Astrocyte of the cerebellum (primary cell): Measurements from ENCODE around the gene GSAP.

Source experiments
- DNase-seq: peaks from one replicate; pipeline ENCODE4 v3.0.0-alpha.2; 2011; ENCODE audit warnings: low read depth
- H3K4me3 ChIP-seq: 2 replicates; pipeline ENCODE4 v1.5.1; 2011; ENCODE audit warnings: mild to moderate bottlenecking, low read depth, low read length, moderate library complexity
- in situ Hi-C: cut with HindIII; loops from 2 replicates; pipeline ENCODE4 v1.10.0; 2017; ENCODE audit warnings: low sequenced_read_pairs
- TF ChIP-seq, protein P1 (sequence below): IDR thresholded peaks from 2 replicates; pipeline ENCODE4 v1.5.1; 2012; ENCODE audit warnings: low read length, low read depth, moderate library complexity, mild to moderate bottlenecking; ENCODE audit errors: missing control alignments

The GSAP gene

DNA sequence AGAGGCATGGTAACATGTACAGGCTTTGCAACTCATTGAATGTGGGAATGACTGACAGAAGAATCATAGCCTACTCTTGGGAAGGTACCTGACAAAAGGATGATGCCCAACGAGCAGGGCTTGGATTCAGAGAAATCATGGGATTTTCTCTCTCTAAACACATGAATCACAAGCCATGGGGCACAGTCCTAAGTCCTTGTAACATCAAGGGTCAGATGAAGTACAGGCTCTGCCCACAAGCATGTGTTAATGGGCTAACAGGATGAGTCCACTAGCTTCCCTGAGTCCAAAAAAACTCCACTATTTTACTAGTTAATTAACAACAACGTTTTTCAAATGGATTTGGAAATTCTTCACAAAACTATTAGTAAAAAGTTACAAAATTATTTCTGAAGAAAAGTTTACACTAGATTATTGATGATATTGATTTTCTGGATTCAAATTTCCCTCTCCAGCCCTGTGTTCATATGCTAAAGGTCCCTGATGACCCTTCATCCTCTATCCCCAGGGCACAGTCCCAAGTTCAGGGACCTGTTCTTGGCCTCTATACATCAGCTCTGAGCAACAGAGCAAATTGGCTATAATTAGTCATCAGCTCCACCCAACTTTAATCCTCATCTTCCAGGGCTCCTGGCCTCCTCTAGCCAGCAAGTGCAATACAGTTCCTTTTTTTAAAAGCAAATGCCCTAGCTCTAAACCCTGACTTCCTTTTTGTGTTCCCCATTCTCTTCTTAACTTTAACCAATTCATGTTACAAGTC is 99.8 kb downstream of the GSAP start:
- in situ Hi-C loops, result no loop called here
- no peak overlapping the region for H3K4me3 ChIP-seq
- TF ChIP-seq, protein P1, sequence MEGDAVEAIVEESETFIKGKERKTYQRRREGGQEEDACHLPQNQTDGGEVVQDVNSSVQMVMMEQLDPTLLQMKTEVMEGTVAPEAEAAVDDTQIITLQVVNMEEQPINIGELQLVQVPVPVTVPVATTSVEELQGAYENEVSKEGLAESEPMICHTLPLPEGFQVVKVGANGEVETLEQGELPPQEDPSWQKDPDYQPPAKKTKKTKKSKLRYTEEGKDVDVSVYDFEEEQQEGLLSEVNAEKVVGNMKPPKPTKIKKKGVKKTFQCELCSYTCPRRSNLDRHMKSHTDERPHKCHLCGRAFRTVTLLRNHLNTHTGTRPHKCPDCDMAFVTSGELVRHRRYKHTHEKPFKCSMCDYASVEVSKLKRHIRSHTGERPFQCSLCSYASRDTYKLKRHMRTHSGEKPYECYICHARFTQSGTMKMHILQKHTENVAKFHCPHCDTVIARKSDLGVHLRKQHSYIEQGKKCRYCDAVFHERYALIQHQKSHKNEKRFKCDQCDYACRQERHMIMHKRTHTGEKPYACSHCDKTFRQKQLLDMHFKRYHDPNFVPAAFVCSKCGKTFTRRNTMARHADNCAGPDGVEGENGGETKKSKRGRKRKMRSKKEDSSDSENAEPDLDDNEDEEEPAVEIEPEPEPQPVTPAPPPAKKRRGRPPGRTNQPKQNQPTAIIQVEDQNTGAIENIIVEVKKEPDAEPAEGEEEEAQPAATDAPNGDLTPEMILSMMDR, result no peak
- no peak for DNase-seq

DNA sequence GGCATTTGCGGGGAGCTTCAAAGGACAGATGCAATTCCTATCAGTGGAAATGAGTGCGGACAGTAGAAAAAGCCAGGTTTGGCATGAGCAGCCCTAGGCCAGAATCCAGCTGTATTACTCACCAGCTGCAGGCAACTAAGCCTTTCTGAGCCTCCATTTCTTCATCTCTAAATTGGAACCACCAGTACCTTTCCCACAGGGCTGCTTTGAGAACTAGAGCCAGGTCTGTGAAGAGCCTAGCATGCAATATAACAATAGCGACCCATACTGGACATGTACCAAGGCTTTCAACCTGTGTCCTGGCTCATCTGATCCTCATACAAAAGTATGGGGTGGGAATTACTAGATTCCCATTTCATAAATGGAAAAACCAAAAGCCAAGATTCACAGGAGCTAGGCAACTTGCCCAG is 101.0 kb downstream of the GSAP start:
- no peak for DNase-seq
- TF ChIP-seq, protein P1, result no peak
- no peak overlapping the region for H3K4me3 ChIP-seq
- in situ Hi-C loops, result no loop called here

DNA sequence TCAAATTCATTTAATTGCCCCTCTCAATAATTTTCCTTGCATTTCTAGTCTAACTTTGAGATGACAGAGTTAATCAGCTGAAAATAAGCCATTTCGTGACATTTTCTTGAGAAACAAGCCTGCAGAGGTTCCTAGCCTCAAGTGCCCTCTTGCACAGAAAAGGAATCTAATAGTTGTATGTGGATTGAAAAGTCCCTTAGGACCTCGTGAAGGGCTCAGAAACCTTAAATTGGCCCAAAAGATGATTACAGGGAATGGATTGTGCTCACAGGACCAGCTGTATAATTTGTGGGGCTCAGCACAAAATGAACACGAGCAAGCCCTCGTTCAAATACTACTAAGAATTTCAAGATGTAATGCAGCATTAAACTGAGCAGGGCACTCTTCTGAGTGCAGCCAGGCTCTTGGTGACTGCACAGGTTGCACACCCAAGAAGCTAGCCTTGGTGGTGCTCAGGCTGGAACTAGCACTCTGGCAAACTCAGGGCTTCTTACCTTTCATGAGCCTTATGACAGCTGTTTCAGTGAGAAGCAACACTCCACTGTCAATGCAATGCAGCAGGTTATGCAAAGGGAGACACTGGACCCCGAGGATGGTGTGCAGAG is 102.2 kb downstream of the GSAP start:
- TF ChIP-seq, protein P1, result no peak
- no peak for DNase-seq
- in situ Hi-C loops, result no loop called here
- no peak overlapping the region for H3K4me3 ChIP-seq

DNA sequence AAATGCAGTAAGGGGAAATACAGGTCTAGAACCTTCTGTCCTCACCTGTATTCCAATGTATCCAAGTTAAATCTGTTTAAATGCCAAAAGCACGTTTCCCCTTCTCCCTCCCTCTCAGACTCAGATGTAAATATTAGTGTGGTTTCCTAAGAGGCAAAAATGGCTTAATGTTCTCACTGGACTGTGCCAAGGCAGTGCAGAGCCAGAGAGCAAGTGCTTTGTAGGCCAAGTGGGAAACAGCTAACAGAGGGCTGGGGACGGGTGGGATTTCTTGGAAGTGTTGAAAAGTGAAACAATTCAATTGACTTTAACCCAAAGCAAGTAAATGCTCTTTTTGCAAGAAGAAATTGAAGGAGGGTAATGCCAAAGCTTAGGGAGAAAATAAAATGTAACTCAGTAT is 103.1 kb downstream of the GSAP start:
- TF ChIP-seq, protein P1, result no peak
- H3K4me3 ChIP-seq, result no peak overlapping the region
- in situ Hi-C loops, result no loop called here
- DNase-seq, result no peak

DNA sequence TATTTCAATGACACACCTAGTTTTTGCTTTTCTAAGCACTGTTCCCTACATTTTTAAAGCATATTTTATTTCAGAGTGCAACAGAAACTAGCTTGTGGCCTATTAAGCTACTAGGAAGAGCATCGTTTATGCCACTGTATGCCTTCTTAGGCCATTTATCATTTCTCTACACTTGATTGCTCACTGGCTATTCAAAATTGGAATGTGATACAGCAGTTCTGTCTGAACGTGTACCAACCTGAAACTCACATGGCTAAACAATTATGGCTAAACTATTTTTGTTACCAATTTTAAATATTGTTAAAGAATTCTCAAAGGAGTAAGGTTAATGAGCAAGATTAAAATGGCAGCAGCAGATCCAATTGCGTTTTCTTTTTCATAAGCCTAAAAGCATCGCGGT is 105.2 kb downstream of the GSAP start:
- TF ChIP-seq, protein P1, result no peak
- in situ Hi-C loops, result no loop called here
- no peak for DNase-seq
- no peak overlapping the region for H3K4me3 ChIP-seq

DNA sequence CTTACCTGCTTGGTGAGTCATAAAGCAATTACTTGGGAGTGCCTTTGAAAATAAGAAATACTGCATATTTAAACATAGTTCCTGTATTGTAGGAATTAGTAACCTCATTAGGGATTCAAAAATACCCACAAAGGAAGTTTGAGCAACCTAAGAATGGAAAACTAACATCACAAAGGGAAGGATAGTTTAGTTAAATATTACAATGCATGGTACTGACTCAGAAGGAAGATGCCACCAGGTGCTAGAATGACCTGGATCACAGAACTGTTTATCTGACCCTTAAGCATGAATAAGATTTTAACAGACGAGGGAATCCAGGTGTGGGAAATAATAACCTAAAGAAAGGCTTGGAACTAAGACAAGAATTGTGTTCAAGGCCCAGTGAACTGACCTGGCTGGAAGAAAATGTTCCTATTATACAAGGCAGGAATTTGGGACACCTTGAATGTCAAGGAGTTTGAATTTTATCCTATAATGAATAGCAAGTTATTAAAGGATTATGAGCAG is 106.4 kb downstream of the GSAP start:
- no peak for DNase-seq
- H3K4me3 ChIP-seq, result no peak overlapping the region
- in situ Hi-C loops, result no loop called here
- TF ChIP-seq, protein P1, result no peak
